Suprapubic skin (tissue), 4 donors: Measurements from ENCODE around the gene TNFRSF11A. TPM values are rescaled to one million over a fixed set of nuclear protein-coding genes. Genes with fewer than 3 reads are reported as not detected.

ENCODE experiments used
- DNase-seq, 2 donors: peaks; one replicate each; pipeline ENCODE4 v3.0.0-alpha.2; 2019; ENCODE audit warnings: low spot score in 2 of 2
- H3K27ac ChIP-seq: fragments of 200-600 bp; sonication (generic); one replicate; pipeline ENCODE4 v1.5.1; 2019
- H3K27me3 ChIP-seq: fragments of 200-600 bp; sonication (generic); one replicate; pipeline ENCODE4 v1.5.1; 2019
- H3K36me3 ChIP-seq: fragments of 200-600 bp; sonication (generic); one replicate; pipeline ENCODE4 v1.5.1; 2019
- H3K4me1 ChIP-seq: fragments of 200-600 bp; sonication (generic); one replicate; pipeline ENCODE4 v1.5.1; 2019
- H3K4me3 ChIP-seq: fragments of 200-600 bp; sonication (generic); one replicate; pipeline ENCODE4 v1.5.1; 2019; ENCODE audit warnings: mild to moderate bottlenecking
- H3K9me3 ChIP-seq: fragments of 200-600 bp; sonication (generic); one replicate; pipeline ENCODE4 v1.5.1; 2019
- CTCF ChIP-seq, 2 donors: fragments of 200-600 bp in 1 of 2; fragments of 450-650 bp in 1 of 2; sonication (generic) in 1 of 2; IDR thresholded peaks; one replicate each; pipeline ENCODE4 v1.5.1; 2016 to 2019; ENCODE audit warnings: antibody characterized with exemption in 2 of 2, mild to moderate bottlenecking in 1 of 2, moderate library complexity in 1 of 2
- EP300 ChIP-seq: sonication (generic); formaldehyde crosslinking; IDR thresholded peaks from one replicate; pipeline ENCODE4 v1.6.1; 2017; ENCODE audit warnings: antibody characterized with exemption
- POLR2A ChIP-seq, 2 donors: fragments of 450-650 bp; IDR thresholded peaks; one replicate each; pipeline ENCODE4 v1.6.1; 2017; ENCODE audit warnings: antibody characterized with exemption in 2 of 2, mild to moderate bottlenecking in 2 of 2, moderate library complexity in 2 of 2
- POLR2AphosphoS5 ChIP-seq, 3 donors: sonication (generic); formaldehyde crosslinking; IDR thresholded peaks; one replicate each; pipeline ENCODE4 v1.6.1; 2017; ENCODE audit warnings: antibody characterized with exemption in 3 of 3
- WGBS: methylation state at CpG from one replicate; pipeline ENCODE4 v1.1.5; 2018; 5-methylcytosine and 5-hydroxymethylcytosine counted together
- total RNA-seq, 4 donors: library from RNA; depleted of rRNA; stranded (reverse); fragments of >200 nt; gene quantifications; one replicate each; pipeline ENCODE4 v1.1.0, GENCODE V29; 2016

The TNFRSF11A gene
- total RNA-seq, 4 donors from 2014 or later = 4.8 to 15.4 (median 5.9) TPM

- 76% methylated on average over 3 of the region's 3 CpGs for WGBS
- TF ChIP-seq CTCF (IDR thresholded peaks at IDR 0.05) = no peak
- no peak for TF ChIP-seq POLR2AphosphoS5 (IDR thresholded peaks at IDR 0.05)
- TF ChIP-seq EP300 = no peak
- no peak for TF ChIP-seq POLR2A (IDR thresholded peaks at IDR 0.05)
- Histone ChIP-seq H3K36me3 (no peaks in the 10 kb centered on the region), H3K4me1 (no peaks in the 10 kb centered on the region), H3K9me3 (no peaks in the 10 kb centered on the region), H3K27me3 (peaks cover 4% of the 10 kb centered on the region), H3K4me3 (no peak overlapping the region), H3K27ac (no peak overlapping the region)
- no peak for DNase-seq
These were observed 71.9 kb downstream of the TNFRSF11A start for GRCh38 chr18:62396967-62397366.

- no peaks in the 10 kb centered on the region for H3K4me1 ChIP-seq
- H3K27me3 ChIP-seq = no peaks in the 10 kb centered on the region
- 91% methylated on average over 6 of the region's 6 CpGs for WGBS
- no peak overlapping the region for H3K4me3 ChIP-seq
- no peaks in the 10 kb centered on the region for H3K36me3 ChIP-seq
- no peak for TF ChIP-seq POLR2A (IDR thresholded peaks at IDR 0.05)
- no peak for TF ChIP-seq CTCF (IDR thresholded peaks at IDR 0.05)
- TF ChIP-seq EP300 = no peak
- TF ChIP-seq POLR2AphosphoS5 (IDR thresholded peaks at IDR 0.05) = no peak
- no peak overlapping the region for H3K27ac ChIP-seq
- no peak for DNase-seq
- H3K9me3 ChIP-seq = no peaks in the 10 kb centered on the region
These were observed 73.2 kb downstream of the TNFRSF11A start for GRCh38 chr18:62398291-62398690.

GRCh38 chr18:62399276-62399675 is 74.2 kb downstream of the TNFRSF11A start:
- 80% methylated on average over 3 of the region's 3 CpGs for WGBS
- Histone ChIP-seq H3K27me3 (no peaks in the 10 kb centered on the region), H3K4me3 (no peak overlapping the region), H3K4me1 (no peaks in the 10 kb centered on the region), H3K27ac (no peak overlapping the region), H3K36me3 (no peaks in the 10 kb centered on the region), H3K9me3 (no peaks in the 10 kb centered on the region)
- no peak for DNase-seq
- TF ChIP-seq EP300 (no peak), CTCF (IDR thresholded peaks at IDR 0.05) (peak in 1 of 2 donors; percentile 10)

- Histone ChIP-seq H3K36me3 (no peaks in the 10 kb centered on the region), H3K4me3 (no peak overlapping the region), H3K27ac (no peak overlapping the region), H3K4me1 (no peaks in the 10 kb centered on the region), H3K27me3 (no peaks in the 10 kb centered on the region), H3K9me3 (no peaks in the 10 kb centered on the region)
- DNase-seq = no peak
- WGBS = 32% methylated on average over 4 of the region's 4 CpGs
- TF ChIP-seq EP300 = no peak
- TF ChIP-seq POLR2A (IDR thresholded peaks at IDR 0.05) = no peak
- no peak for TF ChIP-seq POLR2AphosphoS5 (IDR thresholded peaks at IDR 0.05)
- TF ChIP-seq CTCF (IDR thresholded peaks at IDR 0.05) = no peak
These were observed 74.7 kb downstream of the TNFRSF11A start for GRCh38 chr18:62399781-62400308.

GRCh38 chr18:62400916-62401315 is 75.8 kb downstream of the TNFRSF11A start:
- no peak for DNase-seq

More at GRCh38 chr18:62400916-62401315, 75.8 kb downstream of the TNFRSF11A start:
- Histone ChIP-seq H3K9me3 (no peaks in the 10 kb centered on the region), H3K27ac (no peak overlapping the region), H3K27me3 (no peaks in the 10 kb centered on the region), H3K4me3 (no peak overlapping the region), H3K36me3 (no peaks in the 10 kb centered on the region), H3K4me1 (no peaks in the 10 kb centered on the region)
- TF ChIP-seq POLR2A (IDR thresholded peaks at IDR 0.05) = no peak
- TF ChIP-seq POLR2AphosphoS5 (IDR thresholded peaks at IDR 0.05) = no peak
- WGBS = 79% methylated on average over 3 of the region's 3 CpGs
